Activated CD8-positive, alpha-beta memory T cell treated with anti-CD3 and anti-CD28 coated beads for 24 hours (primary cell): Measurements from ENCODE around the gene CSHL1.
"Not testable (repeated sequence)": the region's sequence is repeated elsewhere in the genome, so short reads cannot be mapped to it uniquely, and the experiment has no call there.

Source experiments
- DNase-seq: peaks from one replicate; pipeline ENCODE4 v3.0.0-alpha.2; 2020

Gene CSHL1

GRCh38 chr17:63917646-63918045 lies 6.6 kb upstream of the CSHL1 start:
- DNase-seq = no peak

- not testable (repeated sequence) for DNase-seq
Measured at GRCh38 chr17:63917206-63917605, 6.1 kb upstream of the CSHL1 start.

DNA sequence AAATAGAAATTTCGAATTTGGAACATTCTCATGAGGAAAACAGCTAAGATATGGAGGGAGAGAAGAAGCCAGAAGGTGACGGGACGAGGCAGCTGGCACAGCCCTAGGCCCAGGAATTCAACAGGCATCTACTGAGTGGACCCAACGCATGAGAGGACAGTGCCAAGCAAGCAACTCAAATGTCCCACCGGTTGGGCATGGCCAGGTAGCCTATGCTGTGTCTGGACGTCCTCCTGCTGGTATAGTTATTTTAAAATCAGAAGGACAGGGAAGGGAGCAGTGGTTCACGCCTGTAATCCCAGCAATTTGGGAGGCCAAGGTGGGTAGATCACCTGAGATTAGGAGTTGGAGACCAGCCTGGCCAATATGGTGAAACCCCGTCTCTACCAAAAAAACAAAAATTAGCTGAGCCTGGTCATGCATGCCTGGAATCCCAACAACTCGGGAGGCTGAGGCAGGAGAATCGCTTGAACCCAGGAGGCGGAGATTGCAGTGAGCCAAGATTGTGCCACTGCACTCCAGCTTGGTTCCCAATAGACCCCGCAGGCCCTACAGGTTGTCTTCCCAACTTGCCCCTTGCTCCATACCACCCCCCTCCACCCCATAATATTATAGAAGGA lies 5.6 kb upstream of the CSHL1 start:
- DNase-seq = no peak

DNA sequence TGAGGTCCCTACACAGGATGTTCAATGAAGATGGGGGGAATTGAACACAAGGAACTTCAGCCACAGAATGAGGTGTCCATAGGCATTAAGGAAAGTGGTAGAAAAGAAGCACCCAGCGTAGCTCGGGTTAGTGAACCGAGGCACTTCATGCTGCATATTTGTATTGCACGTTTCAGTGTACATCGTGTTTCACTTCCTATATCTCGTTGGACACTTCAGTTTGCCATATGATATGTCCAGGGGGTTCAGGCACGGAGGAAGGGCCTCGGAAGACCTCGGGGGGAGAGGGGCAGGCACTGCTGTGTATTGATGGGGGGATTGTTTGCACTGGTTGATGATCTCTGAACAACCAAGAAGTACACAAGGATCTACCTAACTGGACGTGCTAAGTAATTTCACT lies 4.7 kb upstream of the CSHL1 start:
- DNase-seq = not testable (repeated sequence)

DNA sequence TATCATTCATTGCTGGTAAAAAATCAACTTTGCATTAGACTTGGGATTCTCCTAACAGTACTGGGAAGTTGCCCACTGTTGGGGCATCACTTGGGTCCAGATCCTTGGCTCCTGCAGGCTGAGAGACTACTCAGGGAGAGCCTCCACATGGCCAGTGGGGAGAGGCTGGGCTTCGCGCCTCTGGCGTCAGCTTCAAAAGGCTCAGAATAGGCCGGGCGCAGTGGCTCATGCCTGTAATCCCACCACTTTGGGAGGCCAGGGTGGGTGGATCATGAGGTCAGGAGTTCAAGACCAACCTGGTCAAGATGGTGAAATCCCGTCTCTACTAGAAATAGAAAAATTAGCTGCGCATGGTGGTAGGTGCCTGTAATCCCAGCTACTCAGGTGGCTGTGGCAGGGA lies 3.4 kb upstream of the CSHL1 start:
- DNase-seq = no peak

DNA sequence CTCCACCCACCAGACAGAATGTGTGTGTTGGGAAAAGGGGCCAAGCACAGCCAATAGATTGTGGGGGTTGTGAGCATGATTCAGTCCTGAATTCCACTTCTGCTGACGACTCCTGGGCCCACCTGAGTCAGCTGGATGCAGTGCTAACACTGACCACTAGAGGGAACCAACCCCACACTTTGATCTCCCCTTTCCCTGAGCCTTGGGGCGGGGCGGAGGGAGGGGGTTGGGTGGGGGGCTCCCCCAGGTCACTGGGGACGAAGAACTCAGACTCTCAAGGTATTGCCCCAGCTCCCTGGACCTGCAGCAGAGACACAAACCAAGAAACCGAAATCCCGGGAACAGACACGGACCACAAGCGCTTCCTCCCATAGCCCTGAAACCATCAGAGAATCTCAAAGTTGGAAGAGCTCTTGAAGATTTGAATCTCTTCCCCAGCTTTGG lies 621 bp upstream of the CSHL1 start:
- DNase-seq = peak; percentile 88

DNA sequence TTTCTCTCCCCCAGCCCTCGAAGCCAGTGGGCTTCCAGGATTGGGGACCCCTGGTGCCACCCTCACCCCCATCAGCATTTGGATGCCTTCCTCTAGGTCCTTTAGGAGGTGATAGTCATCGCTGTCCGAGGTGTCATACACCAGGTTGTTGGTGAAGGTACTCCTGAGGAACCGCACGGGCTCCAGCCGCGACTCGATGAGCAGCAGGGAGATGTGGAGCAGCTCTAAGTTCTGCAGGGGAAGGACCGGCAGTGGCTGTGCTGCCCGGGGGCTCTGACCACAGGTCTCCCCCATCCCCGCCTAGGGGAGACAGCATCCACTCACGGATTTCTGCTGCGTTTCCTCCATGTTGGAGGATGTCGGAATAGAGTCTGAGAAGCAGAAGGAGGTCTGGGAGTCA lies 962 bp downstream of the CSHL1 start:
- no peak for DNase-seq

GRCh38 chr17:63909586-63909985 lies 1.5 kb downstream of the CSHL1 start:
- DNase-seq = not testable (repeated sequence)

GRCh38 chr17:63907161-63907778 lies 3.8 kb downstream of the CSHL1 start:
- not testable (repeated sequence) for DNase-seq

DNA sequence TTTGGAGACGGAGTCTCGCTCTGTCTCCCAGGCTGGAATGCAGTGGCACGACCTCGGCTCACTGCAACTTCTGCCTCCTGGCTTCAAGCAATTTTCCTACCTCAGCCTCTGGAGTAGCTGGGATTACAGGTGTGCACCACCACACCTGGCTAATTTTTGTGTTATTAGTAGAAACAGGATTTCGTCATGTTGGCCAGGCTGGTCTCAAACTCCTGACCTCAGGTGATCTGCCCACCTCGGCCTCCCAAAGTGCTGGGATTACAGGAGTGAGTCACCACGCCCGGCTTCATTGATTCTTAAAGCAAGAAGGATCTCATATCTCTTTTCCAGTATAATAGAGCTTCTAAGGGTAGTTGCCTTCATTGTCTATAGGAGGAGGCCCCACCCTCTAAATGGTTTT lies 6.3 kb downstream of the CSHL1 start:
- DNase-seq = not testable (repeated sequence)

DNA sequence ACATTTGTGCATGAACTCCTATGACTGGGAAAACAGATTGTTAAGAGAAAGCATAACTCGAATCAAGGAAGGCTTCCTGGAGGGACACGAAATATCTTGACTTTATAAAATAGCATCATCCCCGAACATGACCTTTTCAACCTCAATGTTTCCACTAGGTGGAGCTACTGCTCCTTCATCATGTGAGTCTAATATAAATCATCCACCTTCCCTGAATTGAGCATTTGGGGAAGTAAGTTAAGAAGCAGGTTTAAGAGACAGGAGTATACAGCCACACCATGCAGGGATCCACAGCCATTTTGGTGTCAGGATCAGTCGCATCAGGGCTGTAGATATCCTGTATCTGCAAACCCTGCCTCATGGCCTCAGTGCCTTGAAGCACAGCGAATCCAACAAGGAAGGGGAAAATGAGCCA lies 7.3 kb downstream of the CSHL1 start:
- DNase-seq = not testable (repeated sequence)

DNA sequence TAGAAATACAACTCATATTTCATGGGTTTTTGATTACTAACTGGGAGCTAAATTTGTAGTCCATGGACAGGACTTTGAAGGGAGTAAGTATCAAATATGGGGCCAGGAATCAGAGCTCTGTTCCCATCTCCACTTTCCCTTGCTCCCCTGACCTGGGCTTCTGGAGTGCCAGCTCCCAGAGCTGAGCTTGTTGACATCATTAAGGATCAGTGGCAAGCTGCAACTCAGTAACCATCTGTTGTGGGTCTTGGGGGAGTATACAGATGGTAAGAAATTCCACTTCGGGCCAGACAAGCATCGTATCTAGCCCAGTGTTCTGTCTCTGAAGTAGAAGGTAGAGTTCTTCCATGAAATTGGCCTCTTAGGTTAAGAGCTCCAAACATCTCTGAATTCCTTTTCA lies 9.1 kb downstream of the CSHL1 start:
- DNase-seq = not testable (repeated sequence)

DNA sequence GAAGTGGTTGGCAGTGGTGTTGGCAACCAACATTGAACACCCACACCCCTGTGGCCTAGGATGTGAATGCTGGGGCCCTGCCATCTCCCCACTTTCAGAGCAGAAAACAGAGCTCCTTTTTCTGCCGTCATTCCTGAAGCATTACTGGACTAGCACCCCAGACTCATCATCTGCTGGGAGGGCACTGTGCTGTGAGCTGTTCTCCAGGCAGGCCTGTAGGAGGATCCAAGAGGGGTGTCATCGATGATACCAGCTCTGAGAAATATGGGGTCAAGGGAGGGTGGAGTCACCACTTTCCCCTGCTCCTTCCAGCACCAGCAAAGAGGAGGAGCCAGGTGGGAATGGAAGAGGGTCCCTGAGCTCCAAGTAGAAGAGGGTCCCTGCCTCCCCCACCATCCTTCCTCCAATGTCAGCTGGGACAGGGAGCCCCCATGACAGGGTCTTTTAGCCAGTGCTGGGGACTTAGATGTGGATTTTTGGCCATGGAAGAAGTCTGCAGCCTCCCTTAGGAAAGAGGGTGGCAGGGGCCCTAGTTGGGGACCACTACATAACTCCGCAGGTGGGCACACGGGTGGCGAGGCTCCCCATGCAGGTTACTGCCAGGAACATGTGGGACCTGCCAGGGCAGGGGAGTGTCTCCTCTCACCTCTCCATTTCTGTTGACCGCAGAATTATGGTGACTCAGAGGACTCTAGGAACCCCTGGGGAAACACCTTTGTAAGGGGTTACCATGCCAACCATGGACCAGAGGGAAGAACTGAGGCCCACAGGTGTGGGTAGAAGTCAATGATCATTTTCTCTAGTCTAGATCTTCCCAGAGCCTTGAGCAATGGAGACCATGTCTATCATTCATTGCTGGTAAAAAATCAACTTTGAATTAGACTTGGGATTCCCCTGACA lies 11.9 kb downstream of the CSHL1 start:
- not testable (repeated sequence) for DNase-seq

GRCh38 chr17:63896524-63897354 lies 14.3 kb downstream of the CSHL1 start, which contains the start of gene CSH1:
CSH1 (minus strand) TSS chr17:63896574; CDS start chr17:63896511, 63 bp downstream.
- DNase-seq = not testable (repeated sequence)

DNA sequence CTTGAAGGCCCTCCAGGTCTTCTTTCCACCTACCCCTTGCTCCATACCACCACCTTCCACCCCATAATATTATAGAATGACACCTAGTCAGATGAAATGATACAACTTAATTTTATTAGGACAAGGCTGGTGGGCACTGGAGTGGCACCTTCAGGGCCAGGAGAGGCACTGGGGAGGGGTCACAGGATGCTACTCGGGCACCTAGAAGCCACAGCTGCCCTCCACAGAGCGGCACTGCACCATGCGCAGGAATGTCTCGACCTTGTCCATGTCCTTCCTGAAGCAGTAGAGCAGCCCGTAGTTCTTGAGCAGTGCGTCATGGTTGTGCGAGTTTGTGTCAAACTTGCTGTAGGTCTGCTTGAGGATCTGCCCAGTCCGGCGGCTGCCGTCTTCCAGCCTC lies 16.2 kb downstream of the CSHL1 start:
- DNase-seq = peak; percentile 38

GRCh38 chr17:63894021-63894420 lies 17.0 kb downstream of the CSHL1 start:
- peak; percentile 38 for DNase-seq

GRCh38 chr17:63892316-63893037 lies 18.6 kb downstream of the CSHL1 start:
- peak; percentile 5 for DNase-seq

GRCh38 chr17:63889026-63889848 lies 21.8 kb downstream of the CSHL1 start:
- peak; percentile 54 for DNase-seq

DNA sequence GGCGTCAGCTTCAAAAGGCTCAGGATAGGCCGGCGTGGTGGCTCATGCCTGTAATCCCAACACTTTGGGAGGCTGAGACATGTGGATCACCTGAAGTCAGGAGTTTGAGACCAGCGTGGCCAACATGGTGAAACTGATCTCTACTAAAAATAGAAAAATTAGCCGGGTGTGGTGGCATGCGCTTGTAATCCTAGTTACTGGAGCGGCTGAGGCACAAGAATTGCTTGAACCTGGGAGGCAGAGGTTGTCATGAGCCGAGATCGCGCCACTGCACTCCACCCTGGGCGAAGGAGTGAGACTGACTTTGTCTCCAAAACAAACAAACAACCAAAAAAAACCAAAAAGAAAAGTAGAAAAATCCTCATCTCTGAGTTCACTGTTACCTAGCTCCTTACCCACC lies 25.9 kb downstream of the CSHL1 start:
- DNase-seq = peak; percentile 9

- DNase-seq = not testable (repeated sequence)
Measured at GRCh38 chr17:63882626-63883126, 28.4 kb downstream of the CSHL1 start.
